ENCODE data around the gene RB1. TPM values are rescaled to one million over a fixed set of nuclear protein-coding genes. Genes with fewer than 3 reads are reported as not detected.
"Not testable (repeated sequence)": the region's sequence is repeated elsewhere in the genome, so short reads cannot be mapped to it uniquely, and the experiment has no call there.

Gene RB1
- total RNA-seq, 4 donors from 2014 or later, result 28.4 to 33.2 (median 29.9) TPM

DNA sequence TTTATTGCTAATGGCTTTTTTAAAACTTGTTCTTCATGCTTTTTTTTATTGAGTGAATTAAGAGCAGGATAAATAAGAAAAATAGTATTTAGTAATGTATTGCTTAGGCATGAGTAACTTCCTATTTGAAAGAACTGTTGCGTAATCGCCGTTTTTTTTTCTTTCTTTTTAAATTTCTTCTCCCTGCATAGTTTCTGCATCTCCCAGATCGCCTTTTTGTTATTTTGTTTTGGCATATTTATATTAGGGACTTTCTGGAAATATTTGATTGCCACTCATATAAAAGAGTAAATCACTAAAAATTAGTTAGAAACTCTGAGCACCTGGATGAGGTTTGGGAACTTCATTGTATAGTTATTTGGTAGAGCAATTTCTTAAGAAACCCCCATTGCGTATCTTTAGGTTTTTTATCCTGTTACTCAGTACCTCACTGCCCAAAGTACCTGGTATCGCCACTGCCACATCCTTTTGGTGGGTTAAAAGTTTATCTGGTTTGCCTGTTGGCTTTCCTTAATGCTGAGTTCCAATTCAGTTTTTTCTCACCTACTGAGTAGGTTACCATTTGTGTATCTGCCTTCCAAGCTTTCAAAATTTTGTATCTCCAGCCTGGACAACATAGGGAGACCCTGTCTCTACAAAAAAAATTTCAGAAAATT is 145.5 kb downstream of the RB1 start:
- H3K36me3 ChIP-seq, result peaks cover 0 to 14% (median 5%) of the 10 kb centered on the region in 4 donors
- no peaks in the 10 kb centered on the region for H3K27me3 ChIP-seq
- H3K9me3 ChIP-seq, result peaks cover 0 to 8% (median 2%) of the 10 kb centered on the region in 4 donors
- intact Hi-C loops (cut with DNase I), result no loop called here
- no peak overlapping the region for H3K27ac ChIP-seq (replicated peaks in 1 of 4)
- TF ChIP-seq EP300 (IDR thresholded peaks at IDR 0.05) (no peak), POLR2A (IDR thresholded peaks at IDR 0.05; ENCODE audit: low read depth) (no peak)
- TF ChIP-seq, protein P1, sequence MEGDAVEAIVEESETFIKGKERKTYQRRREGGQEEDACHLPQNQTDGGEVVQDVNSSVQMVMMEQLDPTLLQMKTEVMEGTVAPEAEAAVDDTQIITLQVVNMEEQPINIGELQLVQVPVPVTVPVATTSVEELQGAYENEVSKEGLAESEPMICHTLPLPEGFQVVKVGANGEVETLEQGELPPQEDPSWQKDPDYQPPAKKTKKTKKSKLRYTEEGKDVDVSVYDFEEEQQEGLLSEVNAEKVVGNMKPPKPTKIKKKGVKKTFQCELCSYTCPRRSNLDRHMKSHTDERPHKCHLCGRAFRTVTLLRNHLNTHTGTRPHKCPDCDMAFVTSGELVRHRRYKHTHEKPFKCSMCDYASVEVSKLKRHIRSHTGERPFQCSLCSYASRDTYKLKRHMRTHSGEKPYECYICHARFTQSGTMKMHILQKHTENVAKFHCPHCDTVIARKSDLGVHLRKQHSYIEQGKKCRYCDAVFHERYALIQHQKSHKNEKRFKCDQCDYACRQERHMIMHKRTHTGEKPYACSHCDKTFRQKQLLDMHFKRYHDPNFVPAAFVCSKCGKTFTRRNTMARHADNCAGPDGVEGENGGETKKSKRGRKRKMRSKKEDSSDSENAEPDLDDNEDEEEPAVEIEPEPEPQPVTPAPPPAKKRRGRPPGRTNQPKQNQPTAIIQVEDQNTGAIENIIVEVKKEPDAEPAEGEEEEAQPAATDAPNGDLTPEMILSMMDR (IDR thresholded peaks at IDR 0.05), result no peak
- 68% methylated on average over 6 of the region's 6 CpGs for WGBS
- no peak for DNase-seq (ENCODE audit: extremely low spot score)
- H3K4me3 ChIP-seq, result no peak overlapping the region
- peaks cover 0 to 4% (median 3%) of the 10 kb centered on the region in 4 donors for H3K4me1 ChIP-seq

DNA sequence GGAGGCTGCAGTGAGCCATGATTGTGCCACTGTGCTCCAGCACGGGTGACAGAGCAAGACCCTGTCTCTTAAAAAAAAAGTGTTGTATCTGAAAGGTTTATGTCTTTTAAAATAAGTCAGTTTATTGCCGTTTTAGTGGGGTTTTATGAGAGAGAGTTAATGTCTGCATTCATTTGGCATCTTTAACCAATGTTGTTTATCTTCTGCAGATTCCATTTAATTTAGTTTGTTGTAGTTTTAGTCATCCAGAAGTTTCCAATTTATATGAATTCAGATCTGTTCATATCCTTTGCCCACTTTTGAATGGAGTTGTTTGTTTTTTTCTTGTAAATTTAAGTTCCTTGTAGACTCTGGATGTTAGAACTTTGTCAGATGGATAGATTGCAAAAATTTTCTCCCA is 146.1 kb downstream of the RB1 start:
- 94% methylated on average over 2 of the region's 2 CpGs for WGBS
- Histone ChIP-seq H3K9me3 (peaks cover 0 to 8% (median 2%) of the 10 kb centered on the region in 4 donors), H3K27me3 (no peaks in the 10 kb centered on the region), H3K27ac (replicated peaks in 1 of 4) (no peak overlapping the region), H3K36me3 (peaks cover 0 to 16% (median 8%) of the 10 kb centered on the region in 4 donors), H3K4me1 (peaks cover 0 to 4% (median 3%) of the 10 kb centered on the region in 4 donors), H3K4me3 (no peak overlapping the region)
- TF ChIP-seq POLR2AphosphoS5 (IDR thresholded peaks at IDR 0.05) (no peak), POLR2A (IDR thresholded peaks at IDR 0.05; ENCODE audit: low read depth) (no peak), EP300 (IDR thresholded peaks at IDR 0.05) (no peak)
- TF ChIP-seq, protein P1 (IDR thresholded peaks at IDR 0.05), result no peak
- DNase-seq (ENCODE audit: extremely low spot score), result no peak
- intact Hi-C loops (cut with DNase I), result no loop called here

DNA sequence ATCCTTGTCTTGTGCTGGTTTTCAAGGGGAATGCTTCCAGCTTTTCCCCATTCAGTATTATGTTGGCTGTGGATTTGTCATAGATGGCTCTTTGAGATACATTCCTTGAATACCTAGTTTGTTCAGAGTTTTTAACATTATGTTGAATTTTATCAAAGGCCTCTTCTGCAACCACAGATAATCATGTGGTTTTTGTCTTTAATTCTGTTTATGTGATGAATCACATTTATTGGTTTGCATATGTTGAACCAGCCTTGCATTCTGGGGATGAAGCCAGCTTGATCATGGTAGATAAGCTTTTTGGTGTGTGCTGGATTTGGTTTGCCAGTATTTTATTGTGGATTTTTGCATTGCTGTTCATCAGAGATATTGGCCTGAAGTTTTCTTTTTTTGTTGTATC is 147.6 kb downstream of the RB1 start:
- peaks cover 0 to 30% (median 10%) of the 10 kb centered on the region in 4 donors for H3K36me3 ChIP-seq
- H3K27ac ChIP-seq (replicated peaks in 1 of 4); H3K4me1 ChIP-seq; H3K4me3 ChIP-seq; H3K9me3 ChIP-seq; intact Hi-C loops (cut with DNase I); H3K27me3 ChIP-seq; DNase-seq (ENCODE audit: extremely low spot score): not testable (repeated sequence)

DNA sequence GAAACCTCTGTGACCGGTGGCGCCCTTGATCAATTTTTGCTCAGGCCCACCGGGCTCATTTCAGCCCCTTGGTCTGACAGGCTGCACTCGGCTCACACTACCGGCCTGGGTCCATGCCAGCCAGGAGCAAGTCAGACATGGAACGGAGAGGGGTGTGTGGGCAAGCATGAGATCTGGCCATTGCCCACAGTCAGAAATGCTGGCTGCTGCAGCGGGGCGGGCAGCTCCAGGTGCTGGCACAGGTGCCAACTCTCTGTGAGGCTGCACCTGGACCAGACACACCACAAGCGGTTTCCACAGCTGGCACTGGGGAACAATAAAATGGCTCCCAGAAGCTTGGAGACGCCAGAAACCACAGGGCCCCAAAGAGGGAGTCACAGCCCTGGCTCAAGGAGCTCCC is 153.0 kb downstream of the RB1 start:
- no peak for DNase-seq (ENCODE audit: extremely low spot score)
- TF ChIP-seq EP300 (IDR thresholded peaks at IDR 0.05) (no peak), POLR2AphosphoS5 (IDR thresholded peaks at IDR 0.05) (no peak)
- peaks cover 10 to 76% (median 41%) of the 10 kb centered on the region in 4 donors for H3K36me3 ChIP-seq

DNA sequence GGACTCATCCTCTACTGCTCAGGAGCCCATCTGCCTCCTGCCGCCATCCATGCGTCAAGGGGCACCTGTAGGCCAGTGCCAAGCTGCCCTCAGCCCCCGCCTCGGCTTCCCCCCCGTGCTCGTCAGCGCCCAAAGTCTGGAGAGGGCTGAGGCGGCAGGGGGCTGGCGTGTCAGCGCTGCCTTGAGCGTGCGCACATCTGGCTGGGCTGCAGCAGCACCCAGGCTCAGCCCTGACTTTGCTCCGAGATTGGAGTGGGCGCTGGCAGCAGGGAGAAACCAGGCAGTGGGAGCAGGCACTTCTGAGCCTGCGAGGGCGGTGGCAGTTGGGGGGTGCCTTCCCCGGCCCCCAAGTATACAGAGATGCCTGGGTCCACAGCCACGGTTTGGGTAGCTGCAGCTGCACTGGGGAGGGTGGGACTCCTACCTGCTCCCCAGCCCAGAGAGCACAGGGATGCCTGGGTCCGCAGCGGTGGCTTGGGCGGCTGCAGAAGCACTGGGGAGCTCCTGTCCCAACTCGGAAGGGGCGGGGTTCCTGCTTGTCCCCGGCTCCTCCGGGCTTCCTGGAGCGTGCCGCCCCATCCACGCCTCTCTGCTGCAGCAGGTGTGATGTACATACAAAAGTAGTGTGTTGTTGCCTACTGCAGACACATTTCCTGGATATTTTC is 154.2 kb downstream of the RB1 start:
- Histone ChIP-seq H3K4me3 (no peak overlapping the region), H3K27ac (replicated peaks in 1 of 4) (no peak overlapping the region), H3K36me3 (peaks cover 10 to 87% (median 48%) of the 10 kb centered on the region in 4 donors), H3K27me3 (no peaks in the 10 kb centered on the region), H3K4me1 (no peaks in the 10 kb centered on the region), H3K9me3 (no peaks in the 10 kb centered on the region)
- no peak for TF ChIP-seq POLR2AphosphoS5 (IDR thresholded peaks at IDR 0.05)
- TF ChIP-seq EP300 (IDR thresholded peaks at IDR 0.05), result no peak
- TF ChIP-seq, protein P1 (IDR thresholded peaks at IDR 0.05), result no peak
- no peak for TF ChIP-seq POLR2A (IDR thresholded peaks at IDR 0.05; ENCODE audit: low read depth)
- 100% methylated on average over 2 of the region's 28 CpGs for WGBS
- intact Hi-C loops (cut with DNase I), result no loop called here
- no peak for DNase-seq (ENCODE audit: extremely low spot score)

More for the DNA sequence above, 153.0 kb downstream of the RB1 start:
- Histone ChIP-seq H3K9me3 (no peaks in the 10 kb centered on the region), H3K4me3 (no peak overlapping the region), H3K27ac (replicated peaks in 1 of 4) (no peak overlapping the region), H3K27me3 (no peaks in the 10 kb centered on the region), H3K4me1 (no peaks in the 10 kb centered on the region)
- 92% methylated on average over 10 of the region's 10 CpGs for WGBS
- intact Hi-C loops (cut with DNase I), result no loop called here
